ENCODE results near the gene SNAPC2.

SNAPC2 gene

GRCh38 chr19:7920519-7921301 lies 572 bp downstream of the SNAPC2 start:
- Histone ChIP-seq H3K4me3 (peak overlapping the region; percentile 87), H3K27ac (peak overlapping the region; percentile 87 to 96)
- TF ChIP-seq CTCF (IDR thresholded peaks at IDR 0.05): no peak
- DNase-seq (ENCODE audit: low spot score): peak; percentile 99

- H3K27ac ChIP-seq: peak overlapping the region; percentile 78 to 96
- no peak for DNase-seq (ENCODE audit: low spot score)
- H3K4me3 ChIP-seq: peak overlapping the region; percentile 87
- no peak for TF ChIP-seq CTCF (IDR thresholded peaks at IDR 0.05)
Measured at GRCh38 chr19:7921302-7921966, 1.3 kb downstream of the SNAPC2 start.

- Histone ChIP-seq H3K27ac (peak overlapping the region in 1 of 2 donors; percentile 96), H3K4me3 (peak overlapping the region; percentile 87)
- DNase-seq (ENCODE audit: low spot score): no peak
- TF ChIP-seq CTCF (IDR thresholded peaks at IDR 0.05): no peak
Measured at GRCh38 chr19:7921967-7922835, 2.1 kb downstream of the SNAPC2 start.

- no peak for TF ChIP-seq CTCF (IDR thresholded peaks at IDR 0.05)
- DNase-seq (ENCODE audit: low spot score): no peak
- Histone ChIP-seq H3K27ac (no peak overlapping the region), H3K4me3 (no peak overlapping the region)
Measured at GRCh38 chr19:7922836-7923195, 2.7 kb downstream of the SNAPC2 start.

GRCh38 chr19:7923295-7924191 lies 3.4 kb downstream of the SNAPC2 start:
- no peak for TF ChIP-seq CTCF (IDR thresholded peaks at IDR 0.05)
- Histone ChIP-seq H3K4me3 (no peak overlapping the region), H3K27ac (peak overlapping the region in 1 of 2 donors; percentile 94)
- DNase-seq (ENCODE audit: low spot score): no peak

GRCh38 chr19:7924241-7924640 lies 4.1 kb downstream of the SNAPC2 start:
- H3K4me3 ChIP-seq: no peak overlapping the region

More at GRCh38 chr19:7924241-7924640, 4.1 kb downstream of the SNAPC2 start:
- DNase-seq (ENCODE audit: low spot score): no peak
- TF ChIP-seq CTCF (IDR thresholded peaks at IDR 0.05): no peak
- peak overlapping the region in 1 of 2 donors; percentile 94 for H3K27ac ChIP-seq

Data from coronary artery (tissue), 2 donors.